Liver (tissue), 9 donors: Measurements from ENCODE around the gene IQGAP2. TPM values are rescaled to one million over a fixed set of nuclear protein-coding genes. Genes with fewer than 3 reads are reported as not detected.

Experiments
- DNase-seq: peaks from one replicate; pipeline ENCODE4 v3.0.0-alpha.2; 2017; ENCODE audit warnings: low spot score
- H3K27ac ChIP-seq, 2 donors: one replicate each; pipeline ENCODE4 v1.7.0; 2013; ENCODE audit warnings: inconsistent platforms in 2 of 2, low read length in 2 of 2, control low read depth in 1 of 2, low read depth in 1 of 2, mild to moderate bottlenecking in 1 of 2
- H3K27me3 ChIP-seq, 4 donors: one replicate each; pipeline versions ENCODE4 v1.6.1 to v1.7.0; 2013; ENCODE audit warnings: low read length in 3 of 4, inconsistent platforms in 1 of 4, mild to moderate bottlenecking in 1 of 4, moderate library complexity in 1 of 4; ENCODE audit not compliant: control insufficient read depth in 4 of 4, insufficient read depth in 4 of 4
- H3K36me3 ChIP-seq, 4 donors: one replicate each; pipeline versions ENCODE4 v1.6.1 to v1.7.0; 2013; ENCODE audit warnings: low read length in 3 of 4, mild to moderate bottlenecking in 3 of 4, low read depth in 1 of 4, moderate library complexity in 1 of 4; ENCODE audit not compliant: control insufficient read depth in 4 of 4, insufficient read depth in 3 of 4
- H3K4me1 ChIP-seq, 4 donors: one replicate each; pipeline versions ENCODE4 v1.6.1 to v1.7.0; 2013; ENCODE audit warnings: low read length in 3 of 4, mild to moderate bottlenecking in 3 of 4, moderate library complexity in 1 of 4; ENCODE audit not compliant: control insufficient read depth in 4 of 4, insufficient read depth in 4 of 4
- H3K4me3 ChIP-seq, 3 donors: one replicate each; pipeline versions ENCODE4 v1.6.1 to v1.7.0; 2013; ENCODE audit warnings: low read length in 3 of 3, control low read depth in 1 of 3, low read depth in 1 of 3, mild to moderate bottlenecking in 1 of 3
- H3K9ac ChIP-seq, 2 donors: one replicate each; pipeline ENCODE4 v1.7.0; 2013; ENCODE audit warnings: low read length in 2 of 2, mild to moderate bottlenecking in 2 of 2, moderate library complexity in 2 of 2, control low read depth in 1 of 2, low read depth in 1 of 2
- H3K9me3 ChIP-seq, 4 donors: one replicate each; pipeline versions ENCODE4 v1.6.1 to v1.7.0; 2013; ENCODE audit warnings: low read length in 3 of 4; ENCODE audit not compliant: control insufficient read depth in 4 of 4
- HNF4A ChIP-seq, 2 donors: conservative IDR thresholded peaks; 2 replicates each; pipeline ENCODE4 v1.6.1; 2016; ENCODE audit warnings: antibody characterized with exemption in 2 of 2, mild to moderate bottlenecking in 2 of 2
- JUND ChIP-seq, 2 donors: IDR thresholded peaks; 2 replicates each; pipeline ENCODE4 v1.6.1; 2016; ENCODE audit warnings: antibody characterized with exemption in 2 of 2
- RAD21 ChIP-seq, 2 donors: IDR thresholded peaks; 2 replicates each; pipeline ENCODE4 v1.6.1; 2016; ENCODE audit warnings: antibody characterized with exemption in 2 of 2, mild to moderate bottlenecking in 2 of 2
- RXRA ChIP-seq, 2 donors: IDR thresholded peaks; 2 replicates each; pipeline ENCODE4 v1.6.1; 2017 to 2018; ENCODE audit warnings: antibody characterized with exemption in 2 of 2, mild to moderate bottlenecking in 1 of 2
- TAF1 ChIP-seq: conservative IDR thresholded peaks from 2 replicates; pipeline ENCODE4 v1.6.1; 2016; ENCODE audit warnings: antibody characterized with exemption, mild to moderate bottlenecking
- YY1 ChIP-seq: IDR thresholded peaks from 2 replicates; pipeline ENCODE4 v1.6.1; 2016; ENCODE audit warnings: antibody characterized with exemption, mild to moderate bottlenecking
- WGBS: extraction: QIAGEN DNeasy Blood & Tissue Kit; methylation state at CpG from one replicate; pipeline ENCODE4 v1.1.7; 2013; 5-methylcytosine and 5-hydroxymethylcytosine counted together
- polyA plus RNA-seq, 2 donors: library from polyadenylated mRNA; stranded (reverse) in 1 of 2; unstranded in 1 of 2; fragments of 200-250 nt in 1 of 2; fragments of >200 nt in 1 of 2; fragmentation: Nextera tagmentation in 1 of 2; extraction: Ambion mirVana in 1 of 2; gene quantifications; one replicate each; pipeline versions ENCODE4 v1.2.1 to v1.2.3, GENCODE V29; 2013 to 2015
- total RNA-seq, 2 donors: library from RNA; depleted of rRNA; stranded (reverse); fragments of >200 nt; gene quantifications; one replicate each; pipeline ENCODE4 v1.2.3, GENCODE V29; 2014
- TF ChIP-seq, protein P1 (sequence below): IDR thresholded peaks from 2 replicates; pipeline ENCODE4 v1.6.1; 2016; ENCODE audit warnings: antibody characterized with exemption
- TF ChIP-seq, protein P2 (sequence below): IDR thresholded peaks from 2 replicates; pipeline ENCODE4 v1.6.1; 2016; ENCODE audit warnings: antibody characterized with exemption
- TF ChIP-seq, protein P3 (sequence below): IDR thresholded peaks from 2 replicates; pipeline ENCODE4 v1.6.1; 2016; ENCODE audit warnings: antibody characterized with exemption, mild to moderate bottlenecking
- TF ChIP-seq, protein P4 (sequence below): fragments of 150-350 bp; IDR thresholded peaks from 2 replicates; pipeline ENCODE4 v1.5.1; 2017; ENCODE audit warnings: improper control_type of control experiment, low read depth, low read length; ENCODE audit not compliant: missing input control
- donor health status: healthy.
- donor health status: healthy.
- donor health status: healthy.
- donor health status: healthy.
- donor health status: healthy.

IQGAP2 gene
- total and polyA plus RNA-seq, 4 donors = 41.5 to 205 (median 102) TPM

DNA sequence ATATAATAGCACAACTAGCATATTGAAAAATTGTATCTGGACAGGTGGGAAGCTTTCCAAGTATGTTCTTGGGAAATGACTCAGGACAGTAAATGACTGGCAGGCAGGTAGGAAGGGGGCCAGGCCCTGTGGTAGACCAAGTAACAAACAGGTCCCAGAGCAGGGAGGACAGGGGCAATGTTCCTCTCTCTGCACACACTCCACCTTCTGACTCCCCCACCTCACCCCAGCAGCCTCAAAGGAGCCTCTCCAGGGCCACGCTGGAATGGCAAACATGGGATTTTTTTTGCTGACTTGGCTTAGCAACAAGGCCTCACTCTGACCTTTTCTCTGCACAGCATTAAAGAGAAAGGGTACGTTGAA lies 31.1 kb upstream of the IQGAP2 start:
- 14% methylated on average over 2 of the region's 2 CpGs for WGBS
- Histone ChIP-seq H3K27ac (no peak overlapping the region), H3K9me3 (no peaks in the 10 kb centered on the region), H3K4me1 (peaks cover 2 to 8% (median 6%) of the 10 kb centered on the region in 4 donors), H3K4me3 (no peak overlapping the region), H3K36me3 (no peaks in the 10 kb centered on the region), H3K27me3 (no peaks in the 10 kb centered on the region), H3K9ac (no peak overlapping the region)
- TF ChIP-seq, protein P1, sequence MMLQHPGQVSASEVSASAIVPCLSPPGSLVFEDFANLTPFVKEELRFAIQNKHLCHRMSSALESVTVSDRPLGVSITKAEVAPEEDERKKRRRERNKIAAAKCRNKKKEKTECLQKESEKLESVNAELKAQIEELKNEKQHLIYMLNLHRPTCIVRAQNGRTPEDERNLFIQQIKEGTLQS = no peak
- TF ChIP-seq HNF4A (conservative IDR thresholded peaks at IDR 0.05) = no peak
- TF ChIP-seq, protein P2, sequence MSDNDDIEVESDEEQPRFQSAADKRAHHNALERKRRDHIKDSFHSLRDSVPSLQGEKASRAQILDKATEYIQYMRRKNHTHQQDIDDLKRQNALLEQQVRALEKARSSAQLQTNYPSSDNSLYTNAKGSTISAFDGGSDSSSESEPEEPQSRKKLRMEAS = no peak
- no peak for TF ChIP-seq JUND (IDR thresholded peaks at IDR 0.05)
- TF ChIP-seq RXRA (IDR thresholded peaks at IDR 0.05) = peak in 1 of 2 donors; percentile 16
- no peak for DNase-seq

DNA sequence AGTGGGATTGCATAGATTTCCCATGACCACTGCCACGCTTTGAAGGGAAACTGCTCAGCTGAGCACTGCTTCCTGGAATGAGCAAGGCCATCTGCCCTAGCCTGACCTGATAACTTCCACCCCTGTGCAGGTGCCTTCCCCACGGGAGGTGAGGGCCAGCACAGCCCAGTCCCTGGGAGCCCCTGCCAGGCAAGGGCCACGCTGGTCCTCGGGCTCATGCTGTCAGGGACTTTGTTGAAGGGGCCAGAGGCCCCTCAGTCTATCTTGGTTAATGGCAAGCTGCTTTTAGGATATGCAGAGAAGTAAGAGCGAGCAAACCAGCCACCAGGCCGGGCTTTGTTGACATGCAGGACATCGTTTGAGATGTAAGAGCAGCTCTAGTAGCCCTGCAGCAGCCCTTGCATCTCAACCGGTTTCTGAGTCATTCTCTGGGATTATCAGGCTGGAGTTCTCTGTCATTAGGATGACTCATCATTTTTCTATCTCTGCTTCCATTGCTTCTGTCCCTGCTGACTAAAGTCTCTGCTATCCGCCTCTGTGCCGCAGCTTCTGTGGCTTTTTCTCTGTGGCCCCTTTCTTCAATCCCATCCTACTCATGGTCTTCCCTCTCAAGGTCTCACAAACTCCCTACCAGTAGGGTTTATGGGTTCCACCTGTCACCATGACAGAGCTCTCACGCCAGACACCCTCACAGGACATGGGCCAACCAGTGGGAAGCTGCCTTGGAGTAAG lies 30.6 kb upstream of the IQGAP2 start:
- Histone ChIP-seq H3K36me3 (no peaks in the 10 kb centered on the region), H3K27ac (no peak overlapping the region), H3K4me3 (no peak overlapping the region), H3K9ac (no peak overlapping the region), H3K9me3 (no peaks in the 10 kb centered on the region), H3K4me1 (peaks cover 2 to 8% (median 6%) of the 10 kb centered on the region in 4 donors), H3K27me3 (no peaks in the 10 kb centered on the region)
- TF ChIP-seq RAD21 (IDR thresholded peaks at IDR 0.05) (no peak), JUND (IDR thresholded peaks at IDR 0.05) (no peak), YY1 (no peak), TAF1 (no peak), HNF4A (conservative IDR thresholded peaks at IDR 0.05) (no peak)
- TF ChIP-seq, protein P3, sequence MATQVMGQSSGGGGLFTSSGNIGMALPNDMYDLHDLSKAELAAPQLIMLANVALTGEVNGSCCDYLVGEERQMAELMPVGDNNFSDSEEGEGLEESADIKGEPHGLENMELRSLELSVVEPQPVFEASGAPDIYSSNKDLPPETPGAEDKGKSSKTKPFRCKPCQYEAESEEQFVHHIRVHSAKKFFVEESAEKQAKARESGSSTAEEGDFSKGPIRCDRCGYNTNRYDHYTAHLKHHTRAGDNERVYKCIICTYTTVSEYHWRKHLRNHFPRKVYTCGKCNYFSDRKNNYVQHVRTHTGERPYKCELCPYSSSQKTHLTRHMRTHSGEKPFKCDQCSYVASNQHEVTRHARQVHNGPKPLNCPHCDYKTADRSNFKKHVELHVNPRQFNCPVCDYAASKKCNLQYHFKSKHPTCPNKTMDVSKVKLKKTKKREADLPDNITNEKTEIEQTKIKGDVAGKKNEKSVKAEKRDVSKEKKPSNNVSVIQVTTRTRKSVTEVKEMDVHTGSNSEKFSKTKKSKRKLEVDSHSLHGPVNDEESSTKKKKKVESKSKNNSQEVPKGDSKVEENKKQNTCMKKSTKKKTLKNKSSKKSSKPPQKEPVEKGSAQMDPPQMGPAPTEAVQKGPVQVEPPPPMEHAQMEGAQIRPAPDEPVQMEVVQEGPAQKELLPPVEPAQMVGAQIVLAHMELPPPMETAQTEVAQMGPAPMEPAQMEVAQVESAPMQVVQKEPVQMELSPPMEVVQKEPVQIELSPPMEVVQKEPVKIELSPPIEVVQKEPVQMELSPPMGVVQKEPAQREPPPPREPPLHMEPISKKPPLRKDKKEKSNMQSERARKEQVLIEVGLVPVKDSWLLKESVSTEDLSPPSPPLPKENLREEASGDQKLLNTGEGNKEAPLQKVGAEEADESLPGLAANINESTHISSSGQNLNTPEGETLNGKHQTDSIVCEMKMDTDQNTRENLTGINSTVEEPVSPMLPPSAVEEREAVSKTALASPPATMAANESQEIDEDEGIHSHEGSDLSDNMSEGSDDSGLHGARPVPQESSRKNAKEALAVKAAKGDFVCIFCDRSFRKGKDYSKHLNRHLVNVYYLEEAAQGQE = no peak
- TF ChIP-seq, protein P4, sequence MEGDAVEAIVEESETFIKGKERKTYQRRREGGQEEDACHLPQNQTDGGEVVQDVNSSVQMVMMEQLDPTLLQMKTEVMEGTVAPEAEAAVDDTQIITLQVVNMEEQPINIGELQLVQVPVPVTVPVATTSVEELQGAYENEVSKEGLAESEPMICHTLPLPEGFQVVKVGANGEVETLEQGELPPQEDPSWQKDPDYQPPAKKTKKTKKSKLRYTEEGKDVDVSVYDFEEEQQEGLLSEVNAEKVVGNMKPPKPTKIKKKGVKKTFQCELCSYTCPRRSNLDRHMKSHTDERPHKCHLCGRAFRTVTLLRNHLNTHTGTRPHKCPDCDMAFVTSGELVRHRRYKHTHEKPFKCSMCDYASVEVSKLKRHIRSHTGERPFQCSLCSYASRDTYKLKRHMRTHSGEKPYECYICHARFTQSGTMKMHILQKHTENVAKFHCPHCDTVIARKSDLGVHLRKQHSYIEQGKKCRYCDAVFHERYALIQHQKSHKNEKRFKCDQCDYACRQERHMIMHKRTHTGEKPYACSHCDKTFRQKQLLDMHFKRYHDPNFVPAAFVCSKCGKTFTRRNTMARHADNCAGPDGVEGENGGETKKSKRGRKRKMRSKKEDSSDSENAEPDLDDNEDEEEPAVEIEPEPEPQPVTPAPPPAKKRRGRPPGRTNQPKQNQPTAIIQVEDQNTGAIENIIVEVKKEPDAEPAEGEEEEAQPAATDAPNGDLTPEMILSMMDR = no peak
- DNase-seq = peak; percentile 62
- 81% methylated on average over 11 of the region's 11 CpGs for WGBS
